ENCODE data around the gene ADAM22.

The ADAM22 gene

GRCh38 chr7:88219781-88220747 is 286.0 kb downstream of the ADAM22 start, which contains the start of gene SRI:
Gene SRI, minus strand, starts transcription at chr7:88220038. Its CDS starts 12 bp downstream, at chr7:88220026.
- peak; percentile 89 for DNase-seq

DNA sequence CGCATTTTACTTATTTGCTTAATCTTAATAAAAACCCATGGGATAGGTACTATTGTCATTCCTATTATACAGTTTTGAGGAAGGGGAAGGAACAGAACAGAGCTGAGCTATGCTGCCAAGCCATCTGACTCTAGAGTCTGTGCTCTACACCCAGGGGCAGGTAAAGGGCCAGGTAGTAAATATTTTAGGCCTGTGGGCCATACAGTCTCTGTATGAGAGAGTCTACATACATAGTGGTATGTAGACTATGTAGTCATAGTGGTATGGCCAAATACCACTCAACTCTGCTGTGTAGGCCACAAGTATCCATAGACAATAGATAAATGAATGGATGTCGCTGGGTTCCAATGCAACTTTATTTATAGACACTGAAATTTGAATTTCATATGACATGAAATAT is 289.2 kb downstream of the ADAM22 start:
- no peak for DNase-seq

GRCh38 chr7:88224601-88225275 is 290.7 kb downstream of the ADAM22 start:
- no peak for DNase-seq

DNA sequence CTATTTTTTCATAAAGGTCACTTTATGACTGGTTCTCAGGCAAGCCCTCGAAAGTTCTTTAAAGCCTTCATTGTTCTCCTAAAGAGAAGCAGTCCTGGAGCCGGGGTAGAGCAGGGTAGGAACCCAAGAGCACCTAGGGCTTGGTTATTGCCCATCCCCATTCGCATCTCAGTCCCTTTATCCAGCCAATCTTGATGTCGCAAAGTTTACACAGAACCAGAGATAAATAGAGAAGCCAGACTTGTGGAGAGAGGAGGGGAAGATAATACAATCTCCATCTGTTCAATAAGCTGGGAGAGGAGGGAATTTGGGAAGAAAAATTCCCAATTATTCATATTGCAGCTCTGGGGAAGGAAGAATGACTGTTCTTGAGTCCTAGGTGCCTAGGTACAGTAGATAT is 292.1 kb downstream of the ADAM22 start:
- no peak for DNase-seq

DNA sequence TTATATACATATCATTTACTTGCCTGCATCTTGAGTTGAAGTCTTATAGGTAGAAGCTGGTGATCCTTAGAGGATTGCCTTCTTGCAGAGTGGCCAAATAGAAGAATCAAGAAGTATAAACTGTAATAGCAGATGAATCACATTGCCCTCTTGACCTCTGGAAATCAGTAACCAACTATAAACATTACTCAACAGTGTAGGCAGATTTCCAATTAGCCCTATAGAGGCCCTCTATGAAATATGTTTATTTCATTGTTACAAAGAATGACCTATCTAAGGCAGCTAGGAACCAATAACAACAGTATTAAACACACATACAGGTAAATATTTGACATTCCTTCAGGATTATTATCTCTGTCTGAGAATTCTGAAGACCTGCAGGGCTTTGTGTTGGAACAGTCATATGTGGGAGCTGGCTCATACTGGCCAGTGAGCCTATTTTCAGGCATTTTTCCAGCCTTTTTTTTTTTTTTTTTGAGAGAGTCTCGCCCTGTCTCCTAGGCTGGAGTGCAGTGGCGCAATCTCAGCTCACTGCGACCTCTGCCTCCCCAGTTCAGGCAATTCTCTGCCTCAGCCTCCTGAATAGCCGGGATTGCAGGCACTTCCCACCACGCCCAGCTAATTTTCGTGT is 292.9 kb downstream of the ADAM22 start:
- no peak for DNase-seq

GRCh38 chr7:88229302-88229995 is 295.4 kb downstream of the ADAM22 start:
- DNase-seq: no peak

DNA sequence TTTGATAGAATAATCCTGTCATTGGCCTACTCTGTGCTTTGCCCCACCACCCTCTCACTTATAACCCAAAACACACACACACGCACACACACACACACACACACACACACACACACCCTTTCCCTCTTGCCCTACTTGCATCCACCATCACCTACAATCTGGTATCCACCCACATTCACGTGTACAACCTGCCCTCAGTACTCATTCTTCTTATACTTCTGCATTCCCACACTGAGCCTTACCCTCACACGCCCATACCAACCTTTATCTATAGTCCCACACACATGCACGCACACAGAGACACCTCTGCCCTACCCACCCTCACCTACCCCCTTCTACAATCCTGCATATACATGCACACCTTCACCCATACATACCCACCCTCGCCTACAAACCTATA is 296.6 kb downstream of the ADAM22 start:
- no peak for DNase-seq

DNA sequence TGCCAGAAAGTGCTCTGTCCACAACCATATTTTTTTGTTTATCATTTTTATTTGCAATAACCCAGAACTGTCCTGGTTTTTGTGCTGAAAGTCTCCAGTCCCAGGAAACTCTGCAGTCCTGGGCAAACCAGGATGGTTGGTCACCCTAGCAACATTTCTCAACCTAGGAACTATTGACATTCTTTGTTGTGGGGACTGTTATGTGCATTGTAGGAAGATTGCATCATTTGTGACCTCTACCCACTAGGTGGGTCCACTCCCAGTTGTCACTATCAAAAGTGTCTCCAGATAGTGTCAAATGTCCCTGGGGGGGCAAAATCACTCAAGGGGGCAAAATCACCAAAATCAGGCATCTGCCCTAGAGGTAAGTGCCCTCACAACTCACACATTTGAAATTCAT is 299.8 kb downstream of the ADAM22 start:
- DNase-seq: no peak

- DNase-seq: no peak
These were observed 305.8 kb downstream of the ADAM22 start for GRCh38 chr7:88239852-88240251.

- peak; percentile 23 for DNase-seq
These were observed 309.4 kb downstream of the ADAM22 start for GRCh38 chr7:88243345-88243909.

DNA sequence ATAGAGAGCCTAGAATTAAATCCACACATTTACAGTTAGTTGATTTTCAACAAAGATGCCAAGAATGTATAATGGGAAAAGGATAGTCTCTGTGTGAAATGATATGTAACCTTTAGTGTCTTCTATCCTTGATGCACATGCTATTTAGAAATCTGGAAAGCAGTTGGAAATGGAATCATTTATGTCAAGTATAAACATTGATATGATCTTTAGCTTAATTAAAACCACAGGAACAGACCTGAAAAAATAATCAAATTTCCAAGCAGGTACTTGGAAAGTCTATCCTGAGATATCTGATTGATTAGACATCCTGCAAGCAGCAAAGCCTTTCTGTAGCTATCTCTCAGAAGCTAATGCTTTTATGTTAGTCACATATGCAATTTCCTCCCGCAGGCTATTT is 310.2 kb downstream of the ADAM22 start:
- DNase-seq: no peak

Measured in CD4-positive, alpha-beta T cell treated with Interleukin-4 for 4 hours (primary cell).